ENCODE results near the gene SIK3.

SIK3 gene

DNA sequence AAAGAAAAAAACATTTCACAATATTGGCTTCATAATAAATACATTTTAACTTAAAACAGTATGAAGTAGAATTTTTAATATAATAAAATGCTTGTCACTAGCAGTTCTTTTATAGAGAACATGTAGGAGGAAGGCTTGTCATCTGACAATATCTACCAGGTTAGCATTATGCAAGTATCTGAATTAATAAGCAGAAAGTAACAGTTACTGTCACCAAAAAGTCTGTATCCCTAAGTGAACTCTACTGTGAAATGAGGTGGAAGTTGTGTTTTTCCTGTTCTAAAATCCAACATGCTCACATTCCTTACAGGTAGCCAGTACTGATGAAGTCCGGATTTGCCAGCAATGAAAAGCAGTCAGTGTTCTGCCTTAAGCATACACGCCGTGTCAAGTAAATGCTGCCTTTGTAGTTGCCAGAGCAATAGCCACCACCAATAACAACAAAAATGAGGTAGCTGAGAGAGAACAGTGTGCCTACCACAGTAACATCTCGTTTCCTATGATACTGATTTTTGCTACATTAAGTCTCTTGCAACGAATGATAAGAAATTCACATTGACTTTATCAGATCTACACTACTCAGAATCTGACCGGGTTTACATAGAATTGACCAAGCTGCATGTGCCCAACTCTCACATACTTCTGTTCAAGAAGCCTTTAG, 95.5 kb downstream of the SIK3 start:
- no peak for DNase-seq

DNA sequence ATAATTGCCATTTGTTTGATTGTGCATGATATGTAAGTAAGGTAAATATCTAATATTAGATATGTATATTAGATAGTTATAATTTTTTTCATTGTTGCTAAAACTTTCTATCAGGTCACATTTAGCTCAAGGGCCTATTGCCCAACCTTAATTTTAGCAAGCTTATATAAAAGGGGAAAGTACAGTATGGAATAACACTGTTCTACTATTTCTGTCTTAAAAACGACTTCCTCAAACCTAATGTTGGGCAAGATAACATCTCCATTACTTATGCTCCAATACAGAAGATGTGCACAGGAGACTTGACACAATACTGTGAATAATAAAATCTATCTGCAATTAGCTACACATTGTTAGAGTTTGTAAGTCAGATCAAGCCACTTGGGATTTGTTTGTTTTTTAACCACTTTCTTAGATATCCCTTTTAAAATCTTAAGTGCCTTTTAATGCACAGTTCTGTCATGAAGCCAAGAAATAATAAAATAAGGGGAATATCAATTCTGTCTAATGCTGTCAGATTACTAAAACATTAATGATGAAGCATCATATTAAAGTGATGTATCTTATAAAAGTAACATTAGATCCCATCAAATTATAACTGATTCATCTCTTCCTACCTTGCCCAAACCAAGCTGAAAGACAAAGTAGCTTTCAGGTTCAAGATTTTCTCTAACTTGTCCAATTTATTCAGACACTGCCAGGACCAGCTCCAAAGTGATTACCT, 98.1 kb downstream of the SIK3 start:
- peak; percentile 24 to 92 (median 65) for DNase-seq

DNA sequence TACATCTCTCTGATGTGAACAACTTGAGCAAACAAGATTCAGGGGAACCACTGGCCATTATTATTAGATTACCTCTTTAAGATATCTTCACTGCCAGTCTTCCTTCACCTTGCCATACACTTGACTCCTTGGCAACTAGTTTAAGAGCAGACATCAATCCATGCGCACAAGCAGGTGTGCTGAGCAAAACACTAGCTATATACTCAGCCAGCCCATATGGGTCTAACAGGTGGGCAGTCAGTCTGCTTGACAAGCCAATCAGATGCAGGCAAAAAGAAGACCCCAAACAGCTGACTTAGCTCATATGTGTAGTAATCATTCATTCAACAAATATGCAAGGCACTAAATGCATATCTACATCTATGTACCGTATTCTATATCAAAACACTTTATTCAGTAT, 101.2 kb downstream of the SIK3 start:
- DNase-seq = no peak

DNA sequence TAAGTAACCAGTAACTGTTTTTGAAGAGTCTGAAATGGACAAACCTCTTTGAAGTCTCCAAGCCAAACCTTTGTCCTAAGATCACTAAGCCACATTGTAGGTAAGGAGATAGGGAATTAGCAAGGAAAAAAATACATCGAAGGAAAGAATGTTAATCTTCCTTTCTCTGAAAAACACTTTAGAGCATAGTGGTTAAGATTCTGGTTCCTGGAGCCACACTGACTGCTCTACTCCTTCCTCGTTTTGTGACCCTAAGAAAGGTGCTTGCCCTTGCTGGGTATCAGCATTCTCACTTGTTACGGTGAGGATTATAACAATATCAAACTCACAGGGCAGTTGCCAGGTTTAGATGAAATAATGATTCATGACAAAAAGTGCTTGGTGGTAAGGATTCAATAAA, 104.0 kb downstream of the SIK3 start:
- no peak for DNase-seq

GRCh38 chr11:116993599-116993998, 104.6 kb downstream of the SIK3 start:
- DNase-seq = peak; percentile 29 to 68 (median 53)

GRCh38 chr11:116991491-116991890, 106.7 kb downstream of the SIK3 start:
- DNase-seq = no peak

DNA sequence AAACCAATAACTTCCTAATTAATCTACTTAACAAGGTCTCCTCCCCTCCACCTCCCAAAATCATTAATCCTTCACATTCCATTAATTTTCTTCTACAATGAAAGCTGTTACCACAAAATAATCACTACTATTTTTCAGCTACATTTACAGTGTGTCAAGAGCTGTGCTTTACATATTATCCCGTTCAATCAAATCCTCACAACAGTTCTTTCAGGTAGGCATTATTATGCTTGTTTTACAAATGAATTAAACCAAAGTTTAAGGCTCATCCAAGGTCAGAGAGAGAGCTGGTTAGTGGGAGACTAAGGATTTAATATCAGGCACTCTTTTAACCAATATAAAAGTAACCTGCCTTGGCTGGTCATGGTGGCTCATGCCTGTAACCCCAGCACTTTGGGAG, 107.4 kb downstream of the SIK3 start:
- no peak for DNase-seq

GRCh38 chr11:116990061-116990473, 108.2 kb downstream of the SIK3 start:
- DNase-seq = no peak

DNA sequence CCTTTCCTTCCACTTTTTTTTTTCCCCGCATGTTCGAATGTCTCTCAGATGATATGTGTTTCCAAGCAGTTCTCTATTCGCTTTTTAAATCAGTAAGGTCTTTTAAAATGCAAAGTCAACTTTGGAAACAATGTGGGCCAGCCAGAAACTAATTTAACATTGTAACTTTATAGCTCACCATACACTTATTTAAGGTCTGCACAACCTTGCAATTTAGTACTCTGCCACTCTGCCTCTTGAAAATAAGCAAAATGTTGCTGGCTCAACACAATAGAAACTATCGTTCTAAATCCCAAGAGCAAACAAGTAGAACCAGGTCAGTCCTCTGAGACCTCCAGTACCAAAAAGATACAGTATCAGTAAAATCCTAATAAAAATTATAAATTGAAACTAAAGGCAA, 109.0 kb downstream of the SIK3 start:
- no peak for DNase-seq

- DNase-seq = peak; percentile 46 to 80 (median 70)
Observed at GRCh38 chr11:116986521-116987105, 111.6 kb downstream of the SIK3 start.

DNA sequence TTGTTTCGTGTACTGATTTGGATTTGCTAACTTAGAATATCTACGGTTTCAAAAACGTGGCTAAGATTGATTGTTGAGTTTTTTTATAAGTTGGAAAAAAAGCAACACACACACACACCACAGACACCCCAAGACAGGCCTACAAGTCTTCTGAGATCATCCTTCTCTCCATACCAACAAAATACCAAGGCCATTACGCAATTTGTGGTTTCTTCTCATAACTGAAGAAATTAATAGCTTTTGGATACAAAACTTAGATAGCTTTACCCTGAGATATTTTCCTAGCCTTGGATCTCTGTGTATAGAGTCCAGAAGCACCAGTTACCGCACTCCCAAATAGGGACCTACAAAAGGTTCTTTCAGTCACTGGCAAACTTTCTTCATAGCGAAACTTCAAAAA, 113.6 kb downstream of the SIK3 start:
- peak; percentile 40 to 83 (median 60) for DNase-seq

DNA sequence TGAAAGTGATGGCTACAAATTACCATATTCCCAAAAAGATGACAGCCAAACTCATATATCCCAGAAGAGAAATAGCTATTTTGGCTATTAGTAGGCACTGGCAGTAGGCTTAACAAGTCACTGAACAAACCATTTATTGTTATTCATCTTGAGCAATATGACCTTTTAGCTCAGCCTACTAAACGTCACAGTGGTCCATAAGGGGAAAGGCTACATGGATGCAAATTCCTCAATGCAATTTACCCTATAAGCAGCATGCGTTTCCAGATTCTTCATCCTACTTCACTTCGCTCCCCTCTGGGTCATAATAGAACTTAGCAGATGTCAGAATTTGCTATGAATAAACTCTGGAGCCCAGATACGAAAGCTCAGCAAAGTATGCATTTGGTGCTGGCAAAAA, 114.0 kb downstream of the SIK3 start:
- DNase-seq = peak in 2 of 4 experiments; percentile 43 to 44

DNA sequence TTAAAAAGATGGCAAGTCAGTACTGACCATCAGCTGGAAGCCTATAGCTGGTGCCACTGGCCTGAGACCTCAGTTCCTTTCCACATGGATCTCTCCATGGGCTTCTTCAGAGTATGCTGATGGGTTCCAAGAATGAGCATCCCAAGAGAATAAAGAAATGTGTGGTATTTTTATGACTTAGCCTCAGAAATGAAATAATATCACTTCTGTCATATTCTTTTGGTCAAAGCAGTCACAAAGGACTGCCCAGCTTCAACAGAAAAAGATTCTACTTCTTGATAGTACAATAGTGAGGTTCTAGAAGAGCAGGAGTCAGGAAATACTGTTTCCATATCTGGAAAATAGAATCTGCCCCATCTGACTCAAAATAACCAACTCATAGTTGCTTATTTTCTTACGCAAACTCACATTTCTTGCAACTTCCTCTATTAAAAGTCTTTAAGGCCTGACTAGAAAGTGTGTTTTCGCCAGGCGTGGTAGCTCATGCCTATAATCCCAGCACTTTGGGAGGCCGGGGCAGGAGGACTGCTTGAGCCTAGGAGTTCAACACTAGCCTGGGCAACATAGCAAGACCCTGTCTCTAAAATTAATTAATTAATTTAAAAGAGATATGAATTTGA, 116.9 kb downstream of the SIK3 start:
- DNase-seq = peak; percentile 60 to 86 (median 72)

DNA sequence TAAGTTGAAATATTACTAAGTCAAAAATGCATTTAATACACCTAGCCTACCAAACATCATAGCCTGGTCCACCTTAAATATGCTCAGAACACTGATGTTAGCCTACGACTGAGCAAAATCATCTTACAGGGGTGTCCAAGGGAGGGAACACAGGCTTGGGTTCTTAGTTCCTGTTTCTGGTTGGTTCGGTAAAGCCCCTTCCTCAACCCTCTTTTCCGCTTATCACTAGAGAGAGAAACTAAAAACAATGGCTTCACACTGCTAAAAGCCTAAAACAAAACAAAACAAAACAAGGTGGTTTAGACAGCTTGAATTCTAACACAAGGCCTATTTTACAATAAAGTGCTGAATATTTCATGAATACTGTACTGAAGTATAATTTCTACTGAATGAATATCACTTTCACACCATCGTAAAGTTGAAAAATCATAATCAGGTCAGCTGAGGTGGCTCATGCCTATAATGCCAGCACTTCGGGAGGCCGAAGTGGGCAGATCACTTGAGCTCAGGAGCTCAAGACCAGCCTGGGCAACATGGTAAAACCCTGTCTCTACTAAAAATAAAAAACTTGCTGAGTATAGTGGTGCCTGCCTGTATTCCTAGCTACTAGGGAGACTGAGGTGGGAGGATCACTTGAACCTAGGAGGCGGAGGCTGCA, 118.0 kb downstream of the SIK3 start:
- peak in 3 of 4 experiments; percentile 27 to 41 (median 41) for DNase-seq

GRCh38 chr11:116976941-116977570, 121.2 kb downstream of the SIK3 start:
- DNase-seq = no peak

- no peak for DNase-seq
Observed at GRCh38 chr11:116975661-116976060, 122.6 kb downstream of the SIK3 start.

GRCh38 chr11:116973270-116973669, 125.0 kb downstream of the SIK3 start:
- no peak for DNase-seq

GRCh38 chr11:116972691-116973090, 125.5 kb downstream of the SIK3 start:
- peak; percentile 61 to 84 (median 78) for DNase-seq

DNA sequence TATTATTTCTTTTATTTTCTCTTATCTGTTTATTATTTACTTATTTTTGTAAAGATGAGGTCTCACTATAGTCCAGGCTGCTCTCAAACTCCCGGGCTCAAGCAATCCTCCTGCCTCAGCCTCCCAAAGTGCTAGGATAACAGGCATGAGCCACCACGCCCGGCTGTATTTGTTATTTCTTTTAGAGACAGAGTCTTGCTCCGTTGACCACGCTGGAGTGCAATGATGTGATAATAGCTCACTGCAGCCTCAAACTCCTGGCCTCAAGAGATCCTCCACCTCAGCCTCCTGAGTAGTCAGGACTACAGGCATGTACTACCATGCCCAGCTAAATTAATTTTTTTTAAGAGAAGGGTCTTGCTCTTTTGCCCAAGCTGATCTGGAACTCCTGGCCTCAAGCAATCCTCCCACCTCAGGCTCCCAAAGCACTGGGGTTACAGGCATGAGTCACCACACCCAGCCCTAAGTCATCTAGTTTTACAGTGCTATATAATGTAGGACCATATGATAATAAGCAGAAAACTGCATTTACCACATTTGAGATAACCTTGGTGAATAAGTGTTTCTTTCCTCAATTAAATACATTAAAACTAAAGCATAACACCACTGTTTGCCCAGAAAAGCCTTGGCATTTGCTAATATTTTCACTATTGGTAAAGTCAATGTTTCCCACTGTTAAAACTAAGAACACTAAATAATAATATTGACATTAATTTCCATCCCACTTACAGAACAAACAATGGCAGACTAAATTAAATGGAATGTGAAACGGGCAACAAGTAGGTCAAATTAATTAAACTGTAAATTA, 127.5 kb downstream of the SIK3 start:
- peak in 2 of 4 experiments; percentile 17 to 33 for DNase-seq

- no peak for DNase-seq
Observed at GRCh38 chr11:116969694-116970093, 128.5 kb downstream of the SIK3 start.

DNA sequence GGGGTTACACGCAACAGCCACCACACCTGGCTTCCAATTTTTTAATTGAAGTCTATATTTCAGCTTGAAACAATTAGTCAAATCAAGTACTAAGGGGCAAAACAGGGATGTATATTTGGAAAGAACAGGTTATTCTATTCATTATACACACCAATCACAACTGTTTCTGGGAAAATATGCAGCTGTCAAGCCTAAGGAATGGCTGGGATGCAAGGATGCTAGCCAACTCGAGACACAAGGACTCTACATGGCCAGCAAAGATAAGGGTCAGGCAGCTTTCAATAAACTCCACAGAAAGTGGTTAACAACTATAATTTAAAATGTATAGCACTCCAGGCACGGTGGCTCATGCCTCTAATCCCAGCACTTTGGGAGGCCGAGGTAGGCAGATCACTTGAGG, 134.0 kb downstream of the SIK3 start:
- DNase-seq = no peak
